ENCODE measurements around the gene EFTUD2. TPM values are rescaled to one million over a fixed set of nuclear protein-coding genes. Genes with fewer than 3 reads are reported as not detected.

The EFTUD2 gene
- total RNA-seq, 1 experiment from 2014 or later, result 150 TPM

- no peak for TF ChIP-seq JUND (IDR thresholded peaks at IDR 0.05)
- TF ChIP-seq, protein P1, sequence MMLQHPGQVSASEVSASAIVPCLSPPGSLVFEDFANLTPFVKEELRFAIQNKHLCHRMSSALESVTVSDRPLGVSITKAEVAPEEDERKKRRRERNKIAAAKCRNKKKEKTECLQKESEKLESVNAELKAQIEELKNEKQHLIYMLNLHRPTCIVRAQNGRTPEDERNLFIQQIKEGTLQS (IDR thresholded peaks at IDR 0.05), result no peak
Measured at GRCh38 chr17:44932787-44933097, 33.5 kb upstream of the EFTUD2 start (continued).

DNA sequence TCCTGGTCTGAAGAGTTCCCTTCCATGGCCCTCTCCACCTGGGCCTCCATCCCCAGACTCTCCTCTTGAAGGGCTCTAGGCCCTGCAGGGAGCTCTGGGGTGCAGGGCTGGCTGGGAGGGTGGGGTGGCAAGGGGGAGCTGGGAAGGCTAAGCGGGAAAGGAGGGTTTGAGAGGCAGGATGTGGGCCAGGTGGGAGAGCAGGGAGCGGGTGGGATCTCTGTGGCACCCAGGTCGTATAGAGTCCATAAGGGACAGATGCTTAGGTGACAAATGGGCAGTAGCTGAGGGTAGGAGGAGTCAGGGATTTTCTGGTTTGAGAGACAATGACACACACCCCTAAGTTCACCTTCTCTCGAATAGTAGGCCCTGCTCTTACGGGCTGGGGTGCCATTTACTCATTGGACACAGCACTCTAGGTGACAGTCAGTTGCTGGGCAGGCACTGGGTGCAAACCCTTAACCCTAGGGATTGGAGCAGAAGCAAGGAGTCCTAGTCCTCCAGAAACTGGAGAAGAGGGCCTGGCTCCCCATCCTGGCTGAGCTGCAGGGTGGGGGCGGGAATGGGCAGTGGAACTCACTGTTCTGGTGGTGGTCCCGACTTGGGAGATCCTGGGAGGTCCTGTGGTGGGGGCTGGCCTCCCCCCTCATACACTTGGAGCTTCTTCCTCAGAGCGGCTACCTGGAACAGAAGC, 33.0 kb upstream of the EFTUD2 start:
- intact Hi-C loops (cut with micrococcal nuclease), result no loop called here
- no peaks in the 10 kb centered on the region for H3K9me3 ChIP-seq (ENCODE audit: control insufficient read depth in 1 of 2, insufficient read depth in 1 of 2, low read depth in 1 of 2, low read length in 2 of 2)
- no peak for TF ChIP-seq SIN3A (IDR thresholded peaks at IDR 0.05; ENCODE audit: low read depth)
- no peak for TF ChIP-seq ELF1 (IDR thresholded peaks at IDR 0.05; ENCODE audit: borderline replicate concordance, low read depth)
- TF ChIP-seq SRF (IDR thresholded peaks at IDR 0.05; ENCODE audit: low read depth), result no peak
- TF ChIP-seq POLR2A (IDR thresholded peaks at IDR 0.05; ENCODE audit: borderline replicate concordance, extremely low read depth, insufficient read depth, insufficient read length), result no peak
- no peak for TF ChIP-seq SP1 (IDR thresholded peaks at IDR 0.05; ENCODE audit: low read depth)
- no peak for TF ChIP-seq CEBPB (IDR thresholded peaks at IDR 0.05; ENCODE audit: low read depth)
- TF ChIP-seq JUND (IDR thresholded peaks at IDR 0.05), result no peak
- TF ChIP-seq FOSL1 (IDR thresholded peaks at IDR 0.05; ENCODE audit: low read depth), result no peak
- TF ChIP-seq TCF7L2 (IDR thresholded peaks at IDR 0.05; ENCODE audit: borderline replicate concordance, extremely low read depth, insufficient read depth, insufficient read length), result no peak
- no peak for TF ChIP-seq CTCF (IDR thresholded peaks at IDR 0.05 in 2 of 3, conservative IDR thresholded peaks at IDR 0.05 in 1 of 3; ENCODE audit: borderline replicate concordance in 1 of 3, insufficient read depth in 1 of 3, low read depth in 2 of 3, low read length in 2 of 3)
- no peak for TF ChIP-seq RAD21 (IDR thresholded peaks at IDR 0.05; ENCODE audit: low read depth)
- no peaks in the 10 kb centered on the region for H3K4me1 ChIP-seq (ENCODE audit: control insufficient read depth in 1 of 2, insufficient read depth in 2 of 2, low read length in 2 of 2)
- no peaks in the 10 kb centered on the region for H3K27me3 ChIP-seq (ENCODE audit: insufficient read depth, low read length)
- ChIA-PET RAD21 (ENCODE audit: low non-redundant PET in 1 of 2, low total read pairs in 2 of 2, uncharacterized antibody in 2 of 2, unreplicated experiment in 2 of 2) (no interaction called here), POLR2A (no interaction called here), CTCF (interaction anchor here (0.9 kb wide), 1 partner anchor 12 kb away, joined by 3 read pairs; no protein-coding TSS in a partner anchor)
- no TSS peak for BruUV-seq (replicated peaks)
- H3K27ac ChIP-seq (ENCODE audit: low read depth, low read length), result no peak overlapping the region
- H3K9me2 ChIP-seq (ENCODE audit: insufficient read depth), result no peaks in the 10 kb centered on the region
- DNase-seq (ENCODE audit: low read depth, low spot score) (no peak), ATAC-seq (no peak)
- H3K36me3 ChIP-seq (ENCODE audit: control insufficient read depth in 1 of 2, insufficient read depth in 2 of 2, low read length in 2 of 2), result peaks cover 53 to 83% of the 10 kb centered on the region in 2 experiments
- H3K79me2 ChIP-seq (ENCODE audit: insufficient read depth, low read length), result peaks cover 22% of the 10 kb centered on the region
- H2AFZ ChIP-seq (ENCODE audit: low read depth, low read length, poor library complexity, severe bottlenecking), result no peak overlapping the region
- no peak overlapping the region for H3K4me3 ChIP-seq (replicated peaks in 1 of 2; ENCODE audit: low read depth in 1 of 2, low read length in 2 of 2)
- H4K20me1 ChIP-seq (ENCODE audit: insufficient read depth), result 0 out of 2 replicates have a peak, but pooled peaks cover 4% of the 10 kb centered on the region
- H3K4me2 ChIP-seq (ENCODE audit: low read length), result no peak overlapping the region
- no peak overlapping the region for H3K9ac ChIP-seq (ENCODE audit: low read length)
